HG02588 (cell line): ENCODE results near the gene DDX24.

Experiments used
- ATAC-seq: cut with Tn5 transposase; IDR thresholded peaks from one replicate; pipeline ENCODE4 v1.9.1; 2021; ENCODE audit warnings: mild to moderate bottlenecking, moderate library complexity; ENCODE audit not compliant: unreplicated experiment

DDX24 gene

DNA sequence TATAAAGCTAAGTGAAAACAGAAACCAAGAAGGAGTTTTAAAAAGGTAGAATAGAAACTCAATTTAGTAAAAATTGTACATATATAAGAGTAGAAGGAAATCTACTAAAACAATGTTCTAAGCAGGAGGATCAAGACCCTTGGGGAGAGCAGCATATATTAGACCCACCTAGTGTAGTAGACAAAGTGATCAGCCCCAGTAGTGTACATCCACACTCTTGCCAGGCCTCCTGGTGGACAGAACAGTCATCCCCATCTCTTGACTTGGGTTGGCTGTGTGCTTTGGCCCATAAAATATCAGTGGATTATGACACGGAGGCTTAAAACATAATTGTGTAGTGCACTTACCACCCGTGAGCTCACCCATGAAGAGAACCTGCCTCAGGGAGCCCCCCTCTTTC, 65.8 kb downstream of the DDX24 start:
- no peak for ATAC-seq

DNA sequence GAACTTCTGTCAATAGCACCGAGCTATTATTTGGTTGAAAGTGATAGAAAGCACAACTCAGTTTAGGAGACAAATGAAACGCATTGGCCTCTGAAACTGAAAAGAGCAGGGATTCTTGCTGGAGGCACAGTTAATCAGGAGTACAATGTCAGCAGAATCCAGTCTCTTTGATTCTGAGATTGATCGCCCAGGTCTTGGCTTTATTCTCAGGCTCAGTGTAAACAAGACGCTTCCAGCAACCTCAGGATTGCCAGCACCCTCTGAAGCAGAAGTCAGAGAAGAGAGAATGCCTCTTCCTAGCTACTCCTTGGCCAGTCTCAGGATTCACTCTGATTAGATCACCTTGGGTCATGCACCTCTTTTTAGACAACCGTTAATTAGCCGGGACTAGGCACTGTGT, 66.6 kb downstream of the DDX24 start:
- ATAC-seq, result no peak

DNA sequence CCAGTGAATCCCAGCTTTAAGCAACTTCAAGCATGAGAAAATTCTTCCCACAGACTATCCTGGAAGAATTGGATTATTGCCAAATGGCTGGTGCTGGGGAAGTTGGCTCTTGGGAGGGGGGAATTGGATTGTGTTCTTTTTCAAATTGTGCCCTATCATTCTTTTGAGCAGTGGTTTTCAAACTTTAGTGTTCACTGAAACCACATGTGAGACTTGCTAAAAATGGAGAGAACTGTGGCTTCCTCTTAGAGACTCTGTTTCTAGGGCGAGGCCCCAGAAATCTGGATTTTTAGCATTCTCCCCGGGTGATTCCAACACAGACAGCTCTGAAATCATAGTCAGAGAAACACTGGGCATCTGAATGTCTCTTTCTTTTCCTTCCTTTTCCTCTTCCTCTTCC, 69.2 kb downstream of the DDX24 start:
- no peak for ATAC-seq

DNA sequence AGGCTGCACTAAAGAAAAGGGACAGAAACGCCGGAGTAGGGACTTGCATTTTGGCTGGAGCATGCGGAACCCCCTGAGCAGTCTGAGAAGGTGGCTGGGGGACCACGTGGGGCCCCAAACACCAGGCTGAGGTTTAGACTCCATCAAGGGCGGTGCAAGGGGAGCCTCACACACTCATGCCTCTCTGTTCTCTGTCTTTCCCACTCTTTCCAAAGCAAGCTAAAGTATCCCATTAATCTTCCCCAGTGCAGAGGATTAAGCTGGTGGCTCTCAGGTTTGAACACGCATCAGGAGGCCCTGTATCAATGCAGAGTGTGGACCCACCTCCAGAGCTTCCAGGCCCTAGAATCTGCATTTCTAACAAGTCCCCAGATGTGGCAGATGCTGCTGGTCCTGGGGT, 70.4 kb downstream of the DDX24 start:
- no peak for ATAC-seq

DNA sequence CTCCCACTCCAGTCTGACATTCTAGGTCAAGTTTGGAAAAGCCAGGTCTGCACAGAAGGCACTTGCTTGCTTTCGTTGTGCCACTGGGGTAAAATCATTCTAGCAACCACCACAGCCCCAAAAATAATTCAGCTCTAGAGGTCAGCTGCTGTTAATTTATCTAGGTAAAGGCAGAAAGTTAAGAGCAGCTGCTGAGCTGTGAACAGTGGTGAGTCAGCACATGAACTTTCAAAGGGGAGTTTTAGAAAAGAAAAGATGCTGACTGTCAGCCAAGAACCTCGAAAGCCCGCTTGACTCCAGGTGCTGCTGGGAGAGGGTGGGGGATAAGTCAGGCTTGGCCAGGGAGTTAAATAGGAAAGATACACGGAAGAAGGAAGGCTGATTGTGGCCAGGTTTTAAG, 71.2 kb downstream of the DDX24 start:
- ATAC-seq, result no peak

DNA sequence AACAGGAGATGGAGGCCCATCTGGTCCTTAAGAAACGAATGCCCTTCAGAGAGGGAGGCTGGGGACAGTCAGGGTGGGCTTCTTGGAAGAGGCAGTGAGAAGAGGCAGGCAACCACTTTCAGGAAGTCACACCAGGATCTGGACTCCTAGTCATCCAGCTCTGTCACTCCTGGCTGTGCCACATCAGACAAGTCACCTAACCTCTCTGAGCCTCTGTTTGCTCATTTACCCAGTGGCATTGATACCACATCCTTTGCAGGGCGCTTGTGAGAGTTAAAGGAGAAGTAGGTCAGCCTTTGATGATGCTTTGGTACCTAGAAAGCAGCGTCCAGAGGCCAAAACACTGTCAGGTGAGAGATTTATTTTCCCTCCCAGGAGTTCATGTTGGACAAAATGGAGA, 72.8 kb downstream of the DDX24 start:
- ATAC-seq, result no peak

DNA sequence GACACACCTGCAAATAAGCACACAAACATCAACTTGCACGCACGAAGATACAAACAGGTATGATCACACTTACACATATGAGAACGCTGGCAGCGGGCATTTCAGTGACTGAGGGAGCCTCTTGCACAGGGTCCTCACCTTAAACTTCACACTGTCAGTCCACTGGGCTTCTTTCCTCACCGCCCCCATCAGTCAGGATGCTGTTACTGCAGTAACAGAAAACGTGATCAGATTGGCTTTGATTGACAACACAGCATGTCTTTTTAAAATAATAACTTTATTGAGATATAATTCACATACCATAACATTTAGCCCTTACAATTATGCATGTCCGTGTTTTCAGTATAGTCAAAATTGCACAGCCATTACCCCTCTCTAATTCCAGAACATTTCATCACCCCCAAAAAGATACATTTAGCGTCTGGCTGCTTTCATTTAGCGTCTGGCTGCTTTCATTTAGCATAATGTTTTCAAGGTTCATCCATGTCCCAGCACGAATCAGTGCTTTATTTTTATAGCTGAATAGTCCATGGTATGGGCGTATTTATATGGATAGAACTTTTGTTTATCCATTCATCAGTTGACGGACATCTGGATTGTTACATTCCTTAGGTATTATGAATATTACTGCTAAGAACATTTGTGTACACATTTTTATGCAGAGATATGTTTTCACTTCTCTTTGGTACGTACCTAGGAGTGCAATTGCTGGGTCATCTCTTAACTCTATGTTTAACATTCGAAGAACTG, 75.5 kb downstream of the DDX24 start:
- no peak for ATAC-seq

DNA sequence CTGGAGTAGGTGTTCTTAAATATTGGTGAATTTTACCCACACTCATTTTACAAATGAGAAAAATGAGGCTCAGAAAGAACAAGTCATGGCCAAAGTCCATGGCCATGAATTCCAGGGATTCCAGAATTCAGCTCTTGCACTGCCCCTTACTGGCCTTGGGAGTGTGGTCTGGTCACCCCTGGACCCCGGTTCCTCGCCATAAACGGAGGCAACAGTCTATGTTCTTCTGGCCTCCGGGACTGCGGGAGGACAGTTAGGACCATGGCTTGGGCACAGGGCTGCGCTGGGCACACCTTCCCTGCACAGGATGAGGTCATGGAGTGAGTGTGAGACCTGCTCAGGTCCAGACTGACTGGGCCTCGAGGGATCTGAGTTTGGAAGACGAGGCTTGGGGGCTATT, 77.0 kb downstream of the DDX24 start:
- no peak for ATAC-seq

DNA sequence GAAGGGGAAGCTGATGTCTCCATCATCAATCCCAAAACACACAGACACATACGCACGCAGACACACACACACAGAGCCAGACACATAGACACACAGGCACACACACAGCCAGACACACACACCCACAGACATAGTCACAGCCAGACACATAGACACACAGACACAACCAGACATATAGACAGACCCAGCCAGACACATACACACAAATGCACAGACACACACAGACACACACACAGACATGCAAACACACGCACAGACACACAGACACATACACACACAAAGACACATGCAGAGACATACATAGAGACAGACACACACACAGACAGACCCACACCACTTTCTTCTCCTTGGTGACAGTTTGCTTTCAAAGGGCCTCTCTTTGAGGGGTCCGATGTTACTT, 77.6 kb downstream of the DDX24 start:
- no peak for ATAC-seq

DNA sequence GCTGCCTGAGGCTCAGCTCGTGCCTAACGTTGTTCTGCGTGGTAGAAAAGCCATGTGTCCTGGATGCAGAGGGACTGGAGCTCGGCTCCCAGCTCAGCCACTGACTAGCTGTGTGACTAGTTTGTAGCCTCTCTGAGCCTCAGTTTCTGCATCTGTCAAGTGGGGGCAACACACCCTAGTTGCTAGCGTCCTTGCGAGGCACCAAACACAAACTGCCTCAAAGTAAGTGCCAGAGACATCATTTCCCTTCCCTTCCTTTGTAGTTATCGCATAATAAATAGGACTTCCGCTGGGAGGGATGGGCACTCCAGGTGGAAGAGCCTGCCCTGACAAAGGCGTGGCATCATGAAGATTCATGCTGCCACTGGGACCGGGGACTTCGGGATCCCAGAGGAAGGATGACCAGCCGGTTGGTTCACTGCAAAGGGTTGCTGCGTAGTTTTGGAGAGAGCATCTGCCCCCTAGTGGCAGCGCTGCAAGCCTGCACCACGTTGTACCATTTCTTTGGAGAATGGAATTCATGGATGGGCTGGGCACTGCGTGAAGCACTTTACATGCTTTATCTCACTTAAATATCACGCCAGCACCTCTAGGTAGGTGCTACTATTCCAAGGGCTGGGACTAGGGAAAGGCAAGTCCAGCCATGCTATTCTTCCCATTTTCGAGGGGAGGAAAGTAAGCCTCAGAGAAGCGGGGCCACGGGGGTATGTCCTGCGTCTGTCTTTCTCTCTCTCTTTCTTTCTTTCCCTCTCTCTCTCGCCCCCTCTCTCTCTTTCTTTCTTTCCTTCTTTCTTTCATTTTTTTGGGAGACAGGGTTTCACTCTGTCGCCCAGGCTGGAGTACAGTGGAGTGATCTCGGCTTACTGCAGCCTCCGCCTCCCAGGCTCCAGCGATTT, 79.3 kb downstream of the DDX24 start:
- ATAC-seq, result no peak

DNA sequence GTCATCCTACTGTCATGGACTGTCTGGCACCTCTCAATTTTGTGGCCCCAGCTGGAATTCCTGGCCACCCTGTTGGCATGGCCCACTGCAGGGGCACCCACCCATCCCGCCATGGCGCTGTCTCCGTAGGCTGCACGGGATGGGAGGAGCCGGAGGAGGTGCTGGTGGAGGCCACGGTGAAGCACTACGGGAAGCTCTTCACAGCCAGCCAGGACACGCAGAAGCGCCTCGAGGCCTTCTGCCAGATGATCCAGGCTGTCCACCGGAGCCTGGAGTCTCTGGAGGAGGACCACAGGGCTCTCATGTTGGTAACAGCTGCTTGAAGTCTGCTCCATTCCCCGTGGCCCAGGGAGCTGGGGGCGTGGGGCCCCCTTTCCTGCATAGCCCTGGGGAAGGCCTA, 80.0 kb downstream of the DDX24 start:
- no peak for ATAC-seq

DNA sequence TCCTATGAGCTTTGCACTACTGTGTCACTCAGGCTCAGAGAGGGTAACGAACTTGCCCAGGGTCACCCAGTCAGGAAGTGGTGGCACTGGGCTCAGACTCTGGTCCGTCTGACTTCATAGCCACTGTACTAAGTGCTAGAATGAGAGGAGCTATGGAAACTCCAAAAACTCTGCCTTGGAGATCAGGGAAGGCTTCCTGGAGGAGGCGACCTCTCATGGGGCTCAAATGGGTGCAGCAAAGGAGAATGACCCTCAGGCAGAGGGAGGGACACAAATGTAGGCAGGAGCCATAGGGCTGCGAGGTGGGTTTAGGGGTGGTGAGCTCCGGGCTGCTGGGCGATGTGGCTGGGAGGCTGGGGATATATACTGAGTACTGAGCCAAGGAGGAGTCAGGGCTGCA, 80.7 kb downstream of the DDX24 start:
- ATAC-seq, result no peak

DNA sequence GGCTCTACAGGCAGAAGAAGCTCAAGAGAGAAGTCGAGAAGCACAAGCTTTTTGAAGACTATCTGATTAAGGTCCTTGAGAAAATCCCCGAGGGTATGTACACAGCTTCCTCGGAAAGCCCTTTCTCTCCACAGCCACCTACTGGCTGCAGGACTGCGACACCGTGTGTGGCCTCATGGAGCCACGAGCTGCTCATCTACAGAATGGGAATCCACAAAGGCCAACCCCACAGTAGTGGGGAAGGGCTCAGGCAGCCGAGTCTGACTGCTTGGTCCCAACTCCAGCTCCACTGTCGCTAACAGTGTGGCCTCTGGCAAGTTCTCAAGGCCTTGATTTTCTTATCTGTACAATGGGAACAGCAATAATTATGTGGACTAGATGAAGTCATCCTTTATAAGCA, 81.4 kb downstream of the DDX24 start:
- no peak for ATAC-seq

DNA sequence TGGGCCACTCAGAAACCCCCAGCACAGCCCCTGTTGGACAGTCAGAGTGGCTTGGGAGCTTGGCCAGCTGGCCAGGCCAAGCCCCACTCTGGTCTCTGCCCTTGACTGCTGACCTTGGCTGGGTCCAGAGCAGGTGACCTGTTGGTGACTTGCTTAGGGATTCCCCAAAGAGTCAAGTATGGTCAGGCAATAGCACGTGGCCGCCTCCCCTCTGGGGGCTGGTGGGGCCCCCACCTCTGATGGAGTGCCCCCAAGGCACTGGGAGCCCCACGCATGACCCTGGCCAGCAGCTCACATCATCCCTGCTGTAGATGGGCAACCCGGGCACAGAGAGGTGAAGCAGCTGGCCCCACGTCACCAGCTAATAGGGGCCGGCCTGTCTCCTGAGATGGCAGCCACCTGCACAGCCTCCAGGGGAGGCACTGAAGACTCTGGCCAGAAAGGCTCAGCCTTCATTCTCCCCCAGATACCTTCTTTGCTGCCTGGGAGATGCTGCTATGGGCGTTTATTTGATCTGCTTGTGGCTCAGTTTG, 82.1 kb downstream of the DDX24 start:
- ATAC-seq, result no peak
